ENCODE results near the gene IFT52. TPM values are rescaled to one million over a fixed set of nuclear protein-coding genes. Genes with fewer than 3 reads are reported as not detected.

The IFT52 gene
- polyA plus RNA-seq, 3 donors from 2014 or later = 40.0 to 46.2 (median 45.5) TPM

DNA sequence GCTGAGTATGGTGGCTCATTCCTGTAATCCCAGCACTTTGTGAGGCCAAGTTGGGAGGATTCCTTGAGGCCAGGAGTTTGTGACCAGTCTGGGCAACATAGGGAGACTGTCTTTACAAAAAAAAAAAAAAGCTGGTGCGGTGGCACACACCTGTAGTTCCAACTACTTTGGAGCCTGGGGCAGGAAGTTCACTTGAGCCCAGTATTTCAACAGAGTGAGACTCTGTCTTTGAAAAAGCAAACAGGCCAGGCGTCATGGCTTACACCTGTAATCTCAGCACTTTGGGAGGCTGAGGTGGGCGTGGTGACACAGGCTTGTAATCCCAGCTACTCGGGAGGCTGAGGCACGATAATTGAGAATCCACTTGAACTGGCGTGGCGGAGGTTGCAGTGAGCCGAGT lies 104.8 kb downstream of the IFT52 start:
- peaks cover 14% of the 10 kb centered on the region in 2 donors for H3K4me1 Mint-ChIP-seq
- no peak for DNase-seq
- H3K27me3 Mint-ChIP-seq (ENCODE audit: low read depth in 3 of 3) = peaks cover 0 to 2% (median 0%) of the 10 kb centered on the region in 3 donors
- H3K36me3 Mint-ChIP-seq = no peaks in the 10 kb centered on the region
- no peaks in the 10 kb centered on the region for H3K9me3 Mint-ChIP-seq
- H3K4me3 Mint-ChIP-seq = no peak overlapping the region
- H3K27ac Mint-ChIP-seq = no peak overlapping the region

Other genes with a start within 250 kb of the IFT52 start
- 10 to 100 TPM; 18.7 to 43.7 (median 25.4) TPM for gene SRSF6, start 133.0 kb upstream of the IFT52 start, polyA plus RNA-seq
- gene L3MBTL1, start 83.2 kb upstream of the IFT52 start, polyA plus RNA-seq = 1 to 10 TPM in 1 of 3 donors, under 1 TPM in 1, not detected in 1; 0.91 to 1.8 TPM
- not detected for gene SGK2, start 31.9 kb upstream of the IFT52 start, polyA plus RNA-seq
- gene MYBL2, start 76.2 kb downstream of the IFT52 start, polyA plus RNA-seq = 1 to 10 TPM in 2 of 3 donors, not detected in 1; 2.0 to 2.3 TPM
- gene GTSF1L, start 136.1 kb downstream of the IFT52 start, polyA plus RNA-seq = not detected

Measured in immature natural killer cell (primary cell).